ENCODE data around the gene RAB27A. TPM values are rescaled to one million over a fixed set of nuclear protein-coding genes. Genes with fewer than 3 reads are reported as not detected.

Gene RAB27A
- total and polyA plus RNA-seq, 2 experiments from 2014 or later: 3.2 to 5.8 TPM

GRCh38 chr15:55230953-55231352 lies 58.7 kb downstream of the RAB27A start (continued):
- TF ChIP-seq JUNB (IDR thresholded peaks at IDR 0.05; ENCODE audit: unreplicated experiment) (no peak), CTCF (conservative IDR thresholded peaks at IDR 0.05; ENCODE audit: low read depth in 2 of 2) (no peak)

- TF ChIP-seq ZNF462 (CRISPR knock-in tag; IDR thresholded peaks at IDR 0.05) (no peak), CTCF (conservative IDR thresholded peaks at IDR 0.05; ENCODE audit: low read depth in 2 of 2) (no peak), EZH2 (IDR thresholded peaks at IDR 0.05; ENCODE audit: low read depth, unreplicated experiment) (no peak), JUNB (IDR thresholded peaks at IDR 0.05; ENCODE audit: unreplicated experiment) (no peak), CREB1 (CRISPR knock-in tag; IDR thresholded peaks at IDR 0.05; ENCODE audit: low read depth) (no peak), EZH2phosphoT487 (IDR thresholded peaks at IDR 0.05; ENCODE audit: unreplicated experiment) (no peak), STAT1 (IDR thresholded peaks at IDR 0.05; ENCODE audit: unreplicated experiment) (no peak), ETS1 (IDR thresholded peaks at IDR 0.05) (no peak), ZNF114 (CRISPR knock-in tag; IDR thresholded peaks at IDR 0.05) (no peak)
- H3K27ac Mint-ChIP-seq: no peak overlapping the region
- Histone ChIP-seq H3F3A (replicated peaks; ENCODE audit: low read depth) (no peaks in the 10 kb centered on the region), H3K4me1 (ENCODE audit: insufficient read depth) (no peaks in the 10 kb centered on the region), H3K27me3 (ENCODE audit: insufficient read depth) (no peaks in the 10 kb centered on the region), H3K4me2 (no peak overlapping the region), H4K20me1 (replicated peaks; ENCODE audit: insufficient read depth) (no peaks in the 10 kb centered on the region), H3K79me2 (replicated peaks; ENCODE audit: insufficient read depth) (no peaks in the 10 kb centered on the region), H2AFZ (no peak overlapping the region), H3K9me2 (ENCODE audit: insufficient read depth) (no peaks in the 10 kb centered on the region), H3K36me3 (ENCODE audit: insufficient read depth) (no peaks in the 10 kb centered on the region), H3K27ac (ENCODE audit: low read depth) (no peak overlapping the region), H3K4me3 (no peak overlapping the region)
- H3K36me3 Mint-ChIP-seq (ENCODE audit: low read depth): no peaks in the 10 kb centered on the region
- peaks cover 3% of the 10 kb centered on the region; the same call in 2 of the 3 replicates for H3K4me1 Mint-ChIP-seq
- no peaks in the 10 kb centered on the region for H3K27me3 Mint-ChIP-seq (ENCODE audit: insufficient read depth, low read depth, poor library complexity)
- DNase-seq (ENCODE audit: low spot score): no peak
- H3K4me3 Mint-ChIP-seq: no peak overlapping the region
- no peaks in the 10 kb centered on the region for H3K9me3 Mint-ChIP-seq
- no peak for ATAC-seq
These were observed 59.5 kb downstream of the RAB27A start for GRCh38 chr15:55230051-55230670.
